MV-4-11 (cell line): Measurements from ENCODE around the gene CKAP4.

Experiments
- DNase-seq: peaks from one replicate; lab custom pipeline; 2025; lab: John Stamatoyannopoulos, UW

The CKAP4 gene

GRCh38 chr12:106274012-106274411, 26.2 kb upstream of the CKAP4 start:
- no peak for DNase-seq

DNA sequence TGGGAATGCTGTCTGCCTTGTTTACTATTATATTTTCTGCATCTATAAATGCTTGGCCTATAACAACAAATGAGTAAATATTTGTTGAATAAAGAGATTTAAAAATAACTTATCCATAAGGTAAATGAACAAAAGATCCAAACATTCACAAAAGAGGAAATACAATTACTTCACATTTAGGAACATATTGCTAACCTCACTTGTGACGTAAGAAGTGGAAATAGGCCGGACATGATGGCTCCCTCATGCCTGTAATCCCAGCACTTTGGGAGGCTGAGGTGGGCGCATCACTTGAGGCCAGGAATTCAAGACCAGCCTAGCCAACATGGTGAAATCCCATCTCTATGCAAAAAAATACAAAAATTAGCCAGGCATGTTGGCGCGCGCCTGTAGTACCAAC, 25.7 kb upstream of the CKAP4 start:
- DNase-seq: peak; percentile 46

DNA sequence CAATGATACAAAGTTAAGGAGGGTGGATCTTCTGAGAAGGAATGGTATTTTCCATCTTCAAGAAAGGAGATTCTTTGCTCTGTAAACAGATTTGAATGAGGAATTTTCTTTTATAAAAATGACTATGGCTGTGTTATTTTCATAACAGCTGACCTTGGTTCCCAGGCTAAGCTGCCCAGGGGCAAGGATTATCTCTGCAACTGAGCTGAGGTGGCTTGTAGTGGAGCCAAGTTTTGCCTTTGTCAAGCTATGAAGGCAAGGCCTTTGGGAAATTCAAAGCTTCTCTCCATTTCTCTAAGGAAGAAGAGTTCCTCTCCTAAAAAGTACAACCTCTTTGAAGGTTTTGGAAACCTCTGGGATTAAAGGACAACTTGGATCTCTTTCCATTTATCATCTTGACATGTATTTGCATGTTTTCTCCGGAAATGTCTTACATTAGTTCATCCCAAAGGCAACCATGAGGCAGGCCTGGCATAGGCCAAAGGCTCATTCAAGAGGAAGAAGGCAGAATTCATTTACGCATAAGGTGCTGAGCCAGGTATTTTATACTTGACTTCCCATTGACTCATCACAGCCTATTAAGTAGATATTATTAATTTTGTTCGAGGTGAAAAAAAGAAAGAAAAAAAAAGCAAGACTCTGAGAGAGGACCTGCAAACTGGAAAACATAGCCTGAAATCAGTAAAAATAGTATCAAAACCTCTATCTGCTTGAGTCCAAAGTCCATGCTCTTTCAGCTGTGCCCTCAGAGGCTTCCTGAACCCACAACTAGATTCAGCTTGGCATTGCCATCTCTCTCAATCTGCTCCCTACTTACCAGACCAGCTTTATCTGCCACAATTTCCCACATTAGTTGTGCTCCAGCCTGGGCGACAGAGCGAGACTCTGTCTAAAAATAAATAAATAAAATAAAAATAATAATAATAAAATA, 24.0 kb upstream of the CKAP4 start:
- no peak for DNase-seq

GRCh38 chr12:106269150-106269771, 21.4 kb upstream of the CKAP4 start:
- DNase-seq: peak; percentile 64

DNA sequence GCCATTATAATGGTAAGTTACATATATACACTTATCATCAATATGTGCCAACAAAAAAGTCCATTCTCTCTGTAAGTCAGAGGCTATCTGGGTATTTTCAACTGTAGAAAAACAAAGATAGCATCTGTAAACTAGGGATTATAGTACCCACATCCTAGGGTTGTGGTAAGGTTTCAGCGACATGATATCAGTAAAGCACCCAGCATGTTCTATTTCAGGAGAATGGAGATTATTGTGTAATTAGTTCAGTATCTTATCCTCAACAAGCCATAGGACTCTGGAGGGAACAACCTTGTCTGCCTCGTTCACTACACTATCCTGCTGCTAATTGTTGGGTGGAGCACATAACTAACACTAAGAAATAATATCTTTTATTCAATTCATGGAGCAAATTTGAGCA, 19.7 kb upstream of the CKAP4 start:
- DNase-seq: peak; percentile 91

DNA sequence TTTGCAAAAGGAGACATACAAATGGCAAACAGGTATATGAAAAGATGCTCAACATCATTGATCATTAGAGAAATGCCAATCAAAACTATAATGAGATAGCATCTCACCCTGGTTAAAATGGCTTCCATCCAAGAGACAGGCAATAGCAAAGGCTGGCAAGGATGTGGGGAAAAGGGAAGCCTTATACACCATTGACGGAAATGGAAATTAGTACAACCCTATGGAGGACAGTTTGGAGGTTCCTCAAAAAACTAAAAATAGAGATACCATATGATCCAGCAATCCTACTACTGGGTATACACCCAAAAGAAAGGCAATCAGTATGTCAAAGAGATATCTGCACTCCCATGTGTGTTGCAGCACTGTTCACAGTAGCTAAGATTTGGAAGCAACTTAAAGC, 17.3 kb upstream of the CKAP4 start:
- no peak for DNase-seq

DNA sequence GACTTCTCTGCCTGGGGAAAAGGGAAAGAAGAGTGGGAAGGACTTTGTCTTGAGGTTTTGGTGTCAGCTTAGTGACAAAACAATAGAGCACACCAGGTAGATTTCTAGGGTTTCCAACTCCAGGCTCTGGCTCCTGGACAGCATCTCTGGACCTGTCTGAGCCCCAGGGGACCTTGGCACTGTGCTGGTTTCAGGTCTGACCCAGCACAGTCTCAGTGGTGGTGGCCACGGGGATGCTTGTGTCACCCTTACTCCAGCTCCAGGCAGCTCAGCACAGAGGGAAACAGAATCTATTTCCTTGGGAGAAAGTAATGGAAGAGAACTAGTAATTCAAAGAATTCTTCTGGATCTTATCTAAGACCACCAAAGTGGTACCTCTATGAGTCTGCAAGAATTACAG, 11.1 kb upstream of the CKAP4 start:
- DNase-seq: no peak

DNA sequence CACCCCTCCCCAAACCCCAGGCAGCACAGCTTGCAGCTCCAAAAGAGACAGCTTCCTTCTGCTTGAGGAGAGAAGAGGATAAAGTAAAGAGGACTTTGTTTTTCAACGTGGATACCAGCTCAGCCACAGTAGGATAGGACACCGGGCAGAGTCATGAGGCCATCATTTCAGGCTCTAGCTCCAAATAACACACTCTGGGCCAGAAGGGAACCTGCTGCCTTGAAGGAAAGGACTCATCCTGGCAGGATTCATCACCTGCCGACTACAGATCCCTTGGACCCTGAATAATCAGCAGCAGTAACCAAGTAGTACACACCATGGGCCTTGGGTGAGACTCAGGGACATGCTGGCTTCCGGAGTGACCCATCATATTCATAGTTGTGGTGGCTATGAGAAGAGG, 10.4 kb upstream of the CKAP4 start:
- no peak for DNase-seq

GRCh38 chr12:106256524-106256923, 8.7 kb upstream of the CKAP4 start:
- DNase-seq: no peak

GRCh38 chr12:106255952-106256351, 8.1 kb upstream of the CKAP4 start:
- no peak for DNase-seq

DNA sequence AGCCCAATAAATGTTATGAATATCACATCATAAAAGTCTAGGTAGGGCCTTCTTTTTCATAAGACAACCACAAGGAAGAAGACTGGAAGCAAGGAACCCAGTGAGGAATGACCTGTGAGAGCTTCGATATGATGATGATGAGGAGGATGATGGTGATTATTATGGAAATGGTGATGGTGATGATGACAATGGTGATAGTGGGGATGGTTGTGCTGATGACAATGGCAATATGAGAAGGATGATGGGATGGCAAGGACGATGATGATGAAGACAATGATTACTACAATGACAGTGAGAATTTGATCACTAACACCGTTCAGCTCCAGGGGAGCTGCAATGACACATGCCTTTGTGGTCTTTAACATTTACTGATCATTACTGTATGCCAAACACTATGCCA, 7.7 kb upstream of the CKAP4 start:
- DNase-seq: no peak

GRCh38 chr12:106254724-106255123, 6.9 kb upstream of the CKAP4 start:
- DNase-seq: no peak

GRCh38 chr12:106251631-106252455, 4.0 kb upstream of the CKAP4 start:
- DNase-seq: peak; percentile 23

DNA sequence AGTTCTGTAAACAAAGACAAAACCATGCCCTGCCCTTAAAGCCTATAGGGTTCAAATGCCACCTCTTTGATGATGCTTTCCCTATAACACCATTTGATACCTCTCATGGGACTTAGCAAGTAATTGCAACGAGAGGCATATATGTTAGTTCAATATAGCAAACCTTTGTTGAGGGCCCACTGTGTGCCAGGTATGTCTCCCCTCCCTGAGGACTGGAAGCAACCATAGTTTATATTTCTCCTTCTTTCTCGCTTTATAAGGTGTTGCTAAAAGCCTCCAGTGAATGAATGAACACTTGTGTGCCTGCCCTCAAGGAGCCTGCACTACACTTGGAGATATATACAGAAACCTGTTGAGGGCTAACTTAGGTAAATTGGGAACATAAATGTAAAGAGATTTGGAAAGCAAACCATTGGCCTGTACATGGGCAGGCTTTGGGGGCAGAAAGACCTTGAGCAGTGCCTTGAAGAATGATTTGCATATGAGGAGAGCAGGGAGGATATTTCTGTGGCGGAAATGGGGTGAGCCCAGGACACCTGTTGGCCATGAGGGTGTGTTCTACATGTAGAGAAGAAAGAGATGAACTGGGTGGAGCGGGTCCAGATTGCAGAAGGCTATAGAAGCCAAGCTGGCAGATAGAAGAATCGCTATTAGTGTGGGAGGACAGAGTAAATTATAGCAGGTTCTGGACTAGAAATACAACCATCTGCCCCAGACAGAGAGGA, 1.8 kb upstream of the CKAP4 start:
- no peak for DNase-seq

GRCh38 chr12:106248846-106249371, 1.1 kb upstream of the CKAP4 start:
- peak; percentile 76 for DNase-seq

- DNase-seq: no peak
Observed at GRCh38 chr12:106248312-106248845, 559 bp upstream of the CKAP4 start.

GRCh38 chr12:106246891-106247673, 738 bp downstream of the CKAP4 start:
- DNase-seq: peak; percentile 12

GRCh38 chr12:106245767-106246166, 2.1 kb downstream of the CKAP4 start:
- DNase-seq: peak; percentile 49

GRCh38 chr12:106243620-106244019, 4.2 kb downstream of the CKAP4 start:
- DNase-seq: no peak

- no peak for DNase-seq
Observed at GRCh38 chr12:106240821-106241220, 7.0 kb downstream of the CKAP4 start.

- no peak for DNase-seq
Observed at GRCh38 chr12:106239951-106240335, 7.9 kb downstream of the CKAP4 start.
